ENCODE data around the gene SIDT1. TPM values are rescaled to one million over a fixed set of nuclear protein-coding genes. Genes with fewer than 3 reads are reported as not detected.

Gene SIDT1
- total RNA-seq, 1 donor from 2014 or later, result 0.69 TPM

DNA sequence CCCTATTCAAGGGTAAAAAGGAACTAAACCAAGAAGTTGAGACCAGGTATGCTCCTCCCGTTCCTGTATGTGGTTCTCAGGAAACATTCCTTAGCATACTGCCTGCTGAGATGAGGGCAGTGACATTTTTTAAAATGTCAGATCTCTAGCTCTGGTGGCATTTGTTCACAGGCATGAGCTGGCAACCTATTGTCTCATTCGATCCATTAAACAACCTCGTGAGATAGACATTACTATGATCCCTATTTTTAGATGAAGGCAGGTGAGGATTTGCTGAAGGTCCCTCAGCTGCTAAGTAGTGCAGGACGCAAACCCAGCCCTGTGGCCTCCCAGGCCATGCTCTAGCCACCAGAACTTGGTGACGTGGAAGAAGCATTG lies 74.9 kb downstream of the SIDT1 start:
- no peak overlapping the region for H3K4me3 ChIP-seq
- no peaks in the 10 kb centered on the region for H3K36me3 ChIP-seq
- H3K27me3 ChIP-seq (ENCODE audit: low read depth), result no peaks in the 10 kb centered on the region
- no peak for DNase-seq
- no peak overlapping the region for H3K27ac ChIP-seq (replicated peaks)
- H3K9me3 ChIP-seq (replicated peaks), result no peaks in the 10 kb centered on the region
- intact Hi-C loops (cut with micrococcal nuclease), result no loop called here
- no peaks in the 10 kb centered on the region for H3K4me1 ChIP-seq
- TF ChIP-seq, protein P1, sequence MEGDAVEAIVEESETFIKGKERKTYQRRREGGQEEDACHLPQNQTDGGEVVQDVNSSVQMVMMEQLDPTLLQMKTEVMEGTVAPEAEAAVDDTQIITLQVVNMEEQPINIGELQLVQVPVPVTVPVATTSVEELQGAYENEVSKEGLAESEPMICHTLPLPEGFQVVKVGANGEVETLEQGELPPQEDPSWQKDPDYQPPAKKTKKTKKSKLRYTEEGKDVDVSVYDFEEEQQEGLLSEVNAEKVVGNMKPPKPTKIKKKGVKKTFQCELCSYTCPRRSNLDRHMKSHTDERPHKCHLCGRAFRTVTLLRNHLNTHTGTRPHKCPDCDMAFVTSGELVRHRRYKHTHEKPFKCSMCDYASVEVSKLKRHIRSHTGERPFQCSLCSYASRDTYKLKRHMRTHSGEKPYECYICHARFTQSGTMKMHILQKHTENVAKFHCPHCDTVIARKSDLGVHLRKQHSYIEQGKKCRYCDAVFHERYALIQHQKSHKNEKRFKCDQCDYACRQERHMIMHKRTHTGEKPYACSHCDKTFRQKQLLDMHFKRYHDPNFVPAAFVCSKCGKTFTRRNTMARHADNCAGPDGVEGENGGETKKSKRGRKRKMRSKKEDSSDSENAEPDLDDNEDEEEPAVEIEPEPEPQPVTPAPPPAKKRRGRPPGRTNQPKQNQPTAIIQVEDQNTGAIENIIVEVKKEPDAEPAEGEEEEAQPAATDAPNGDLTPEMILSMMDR (IDR thresholded peaks at IDR 0.05; ENCODE audit: borderline replicate concordance), result no peak

DNA sequence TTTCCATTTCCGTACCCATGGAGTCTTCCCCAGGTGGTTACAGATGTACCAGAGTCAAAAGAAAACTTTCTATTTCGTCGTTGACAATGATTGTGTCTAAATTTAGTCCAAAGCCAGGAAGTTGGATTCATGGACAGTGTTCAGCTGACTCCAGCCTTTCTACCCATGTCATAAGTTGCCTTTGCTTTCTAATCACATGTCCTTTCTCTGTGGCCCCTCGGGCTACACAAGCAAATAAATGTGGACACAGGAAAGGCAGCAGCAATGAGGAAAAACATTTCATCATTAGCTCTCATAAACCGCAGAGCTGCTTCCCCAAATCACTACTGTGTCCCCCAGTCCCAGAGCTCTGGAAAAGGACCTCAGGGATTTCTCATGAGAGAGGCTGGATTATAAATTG lies 82.0 kb downstream of the SIDT1 start:
- Histone ChIP-seq H3K27me3 (ENCODE audit: low read depth) (no peaks in the 10 kb centered on the region), H3K27ac (replicated peaks) (peak overlapping the region; percentile 59), H3K36me3 (no peaks in the 10 kb centered on the region), H3K9me3 (replicated peaks) (no peaks in the 10 kb centered on the region), H3K4me1 (peaks cover 28% of the 10 kb centered on the region), H3K4me3 (peak overlapping the region; percentile 8)
- intact Hi-C loops (cut with micrococcal nuclease), result no loop called here
- no peak for DNase-seq
- TF ChIP-seq, protein P1 (IDR thresholded peaks at IDR 0.05; ENCODE audit: borderline replicate concordance), result no peak

DNA sequence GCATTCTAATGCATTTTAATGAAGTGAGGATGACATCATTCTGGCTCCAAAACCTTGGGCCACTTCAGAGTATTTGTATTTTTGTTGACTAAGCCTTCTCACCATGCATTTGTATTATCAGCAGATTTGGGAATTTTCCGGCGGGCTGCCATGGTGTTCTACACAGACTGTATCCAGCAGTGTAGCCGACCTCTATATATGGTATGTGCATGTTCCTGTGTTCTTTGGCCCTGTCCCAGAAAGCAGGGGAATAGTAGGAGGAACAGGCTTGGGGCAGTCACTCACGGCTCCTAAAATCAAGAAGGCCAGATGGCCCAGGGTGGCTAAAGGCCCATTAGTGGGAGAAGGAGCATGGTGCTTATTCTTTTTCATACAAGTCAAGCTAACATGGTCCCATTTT lies 83.6 kb downstream of the SIDT1 start:
- peak; percentile 38 for DNase-seq
- H3K36me3 ChIP-seq, result no peaks in the 10 kb centered on the region
- TF ChIP-seq, protein P1 (IDR thresholded peaks at IDR 0.05; ENCODE audit: borderline replicate concordance), result no peak
- H3K9me3 ChIP-seq (replicated peaks), result no peaks in the 10 kb centered on the region
- no peaks in the 10 kb centered on the region for H3K27me3 ChIP-seq (ENCODE audit: low read depth)
- peaks cover 28% of the 10 kb centered on the region for H3K4me1 ChIP-seq
- H3K27ac ChIP-seq (replicated peaks), result no peak overlapping the region
- no peak overlapping the region for H3K4me3 ChIP-seq
- intact Hi-C loops (cut with micrococcal nuclease), result no loop called here

DNA sequence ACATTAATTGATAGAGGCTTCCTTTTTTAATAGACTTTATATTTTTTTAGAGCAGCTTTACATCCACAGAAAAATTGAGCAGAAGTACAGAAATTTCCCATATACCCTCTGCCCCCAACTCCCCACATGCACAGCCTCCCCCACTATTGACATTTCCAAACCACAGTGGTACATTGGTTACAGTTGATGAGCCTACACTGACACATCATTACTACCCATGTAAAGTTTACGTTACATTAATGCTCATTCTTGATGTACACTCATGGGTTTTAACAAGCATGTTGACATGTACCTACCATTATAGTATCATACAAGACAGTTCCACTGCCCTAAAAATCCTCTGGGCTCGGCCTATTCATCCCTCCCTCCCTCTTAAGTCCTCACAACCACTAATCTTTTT lies 85.4 kb downstream of the SIDT1 start:
- intact Hi-C loops (cut with micrococcal nuclease), result no loop called here

GRCh38 chr3:113620091-113620490 lies 87.7 kb downstream of the SIDT1 start:
- Histone ChIP-seq H3K27me3 (ENCODE audit: low read depth) (peaks cover 5% of the 10 kb centered on the region), H3K27ac (replicated peaks) (no peak overlapping the region), H3K4me1 (peaks cover 15% of the 10 kb centered on the region), H3K36me3 (no peaks in the 10 kb centered on the region), H3K9me3 (replicated peaks) (no peaks in the 10 kb centered on the region), H3K4me3 (no peak overlapping the region)
- DNase-seq, result no peak
- TF ChIP-seq, protein P1 (IDR thresholded peaks at IDR 0.05; ENCODE audit: borderline replicate concordance), result no peak
- intact Hi-C loops (cut with micrococcal nuclease), result no loop called here

More for the DNA sequence above, 85.4 kb downstream of the SIDT1 start:
- TF ChIP-seq, protein P1 (IDR thresholded peaks at IDR 0.05; ENCODE audit: borderline replicate concordance), result no peak
- no peak for DNase-seq
- H3K4me1 ChIP-seq, result peaks cover 28% of the 10 kb centered on the region
- no peak overlapping the region for H3K27ac ChIP-seq (replicated peaks)
- no peaks in the 10 kb centered on the region for H3K27me3 ChIP-seq (ENCODE audit: low read depth)
- no peaks in the 10 kb centered on the region for H3K36me3 ChIP-seq
- no peaks in the 10 kb centered on the region for H3K9me3 ChIP-seq (replicated peaks)
- no peak overlapping the region for H3K4me3 ChIP-seq

- peaks cover 8% of the 10 kb centered on the region for H3K4me1 ChIP-seq
- H3K9me3 ChIP-seq (replicated peaks), result no peaks in the 10 kb centered on the region
- TF ChIP-seq, protein P1 (IDR thresholded peaks at IDR 0.05; ENCODE audit: borderline replicate concordance), result no peak
- no peak overlapping the region for H3K27ac ChIP-seq (replicated peaks)
- H3K27me3 ChIP-seq (ENCODE audit: low read depth), result peaks cover 5% of the 10 kb centered on the region
- no peaks in the 10 kb centered on the region for H3K36me3 ChIP-seq
- DNase-seq, result no peak
- intact Hi-C loops (cut with micrococcal nuclease), result no loop called here
- H3K4me3 ChIP-seq, result no peak overlapping the region
Observed at GRCh38 chr3:113623324-113623723, 91.0 kb downstream of the SIDT1 start.
